Thoracic aorta (tissue), 2 donors: Measurements from ENCODE around the gene FOSB. TPM values are rescaled to one million over a fixed set of nuclear protein-coding genes. Genes with fewer than 3 reads are reported as not detected.

Experiments
- ATAC-seq: fragments of 150-250 bp; one replicate; pipeline ENCODE4 v1.8.0; 2017; ENCODE audit warnings: low read depth; ENCODE audit not compliant: insufficient number of reproducible peaks, low FRiP score
- DNase-seq: peaks from one replicate; pipeline ENCODE4 v3.0.0-alpha.2; 2020; ENCODE audit warnings: low spot score
- H3K27ac ChIP-seq, 2 donors: fragments of 200-600 bp; sonication (generic); 1 replicate in 1 of 2; 2 replicates in 1 of 2; pipeline ENCODE4 v1.5.1; 2016; ENCODE audit warnings: mild to moderate bottlenecking in 2 of 2, moderate library complexity in 2 of 2
- H3K27me3 ChIP-seq: fragments of 200-600 bp; sonication (generic); replicated peaks from 2 replicates; pipeline ENCODE4 v1.6.0; 2016; ENCODE audit warnings: mild to moderate bottlenecking; ENCODE audit not compliant: insufficient read depth
- H3K36me3 ChIP-seq: fragments of 200-600 bp; sonication (generic); one replicate; pipeline ENCODE4 v1.5.1; 2016
- H3K4me1 ChIP-seq, 2 donors: fragments of 200-600 bp; sonication (generic); 1 replicate in 1 of 2; 2 replicates in 1 of 2; pipeline versions ENCODE4 v1.5.1 to v1.6.0; 2016; ENCODE audit warnings: low read depth in 2 of 2, mild to moderate bottlenecking in 1 of 2; ENCODE audit not compliant: control insufficient read depth in 1 of 2
- H3K4me3 ChIP-seq: fragments of 200-600 bp; sonication (generic); 2 replicates; pipeline ENCODE4 v1.5.1; 2016; ENCODE audit warnings: mild to moderate bottlenecking
- H3K9me3 ChIP-seq: fragments of 200-600 bp; sonication (generic); 2 replicates; pipeline ENCODE4 v1.5.1; 2016
- CTCF ChIP-seq: fragments of 200-600 bp; sonication (generic); IDR thresholded peaks from one replicate; pipeline ENCODE4 v1.5.1; 2019; ENCODE audit warnings: antibody characterized with exemption
- total RNA-seq, 2 donors: library from RNA; depleted of rRNA; stranded (reverse); fragments of >200 nt; gene quantifications; one replicate each; pipeline versions ENCODE4 v1.1.0 to v1.2.3, GENCODE V29; 2016

FOSB gene
- total RNA-seq, 2 donors from 2014 or later: 126 to 587 TPM

GRCh38 chr19:45522010-45522941 is 54.5 kb downstream of the FOSB start:
- no peak for TF ChIP-seq CTCF
- no peaks in the 10 kb centered on the region for H3K27me3 ChIP-seq
- H3K9me3 ChIP-seq: no peaks in the 10 kb centered on the region
- ATAC-seq (no peak), DNase-seq (no peak)
- H3K4me1 ChIP-seq: peaks cover 3 to 37% of the 10 kb centered on the region in 2 donors
- peaks cover 74% of the 10 kb centered on the region for H3K36me3 ChIP-seq
- no peak overlapping the region for H3K27ac ChIP-seq
- H3K4me3 ChIP-seq: no peak overlapping the region

GRCh38 chr19:45523642-45524256 is 56.0 kb downstream of the FOSB start:
- DNase-seq (peak; percentile 50), ATAC-seq (peak; percentile 90)
- H3K27ac ChIP-seq: peak overlapping the region; percentile 63 to 68
- peak; percentile 89 for TF ChIP-seq CTCF
- H3K36me3 ChIP-seq: peaks cover 64% of the 10 kb centered on the region
- no peak overlapping the region for H3K4me3 ChIP-seq
- peaks cover 6 to 48% of the 10 kb centered on the region in 2 donors for H3K4me1 ChIP-seq
- no peaks in the 10 kb centered on the region for H3K9me3 ChIP-seq
- H3K27me3 ChIP-seq: no peaks in the 10 kb centered on the region

GRCh38 chr19:45524575-45525129 is 56.9 kb downstream of the FOSB start:
- Histone ChIP-seq H3K27ac (peak overlapping the region; percentile 66 to 68), H3K36me3 (peaks cover 64% of the 10 kb centered on the region), H3K27me3 (no peaks in the 10 kb centered on the region), H3K9me3 (no peaks in the 10 kb centered on the region), H3K4me3 (no peak overlapping the region), H3K4me1 (peaks cover 11 to 55% of the 10 kb centered on the region in 2 donors)
- TF ChIP-seq CTCF: no peak
- ATAC-seq: no peak
- DNase-seq: no peak

Other genes with a start within 250 kb of the FOSB start
- gene EXOC3L2, start 222.6 kb upstream of the FOSB start, total RNA-seq: 1 to 10 TPM; 2.2 to 2.4 TPM
- 10 to 100 TPM; 24.1 to 36.2 TPM for gene MARK4, start 216.7 kb upstream of the FOSB start, total RNA-seq
- 1 to 10 TPM in 1 of 2 donors, under 1 TPM in 1; 0.85 to 3.0 TPM for gene CKM, start 145.1 kb upstream of the FOSB start, total RNA-seq
- gene KLC3, start 127.2 kb upstream of the FOSB start, total RNA-seq: not detected
- gene ERCC2, start 97.4 kb upstream of the FOSB start, total RNA-seq: 10 to 100 TPM; 11.6 to 18.3 TPM
- gene PPP1R13L, start 62.9 kb upstream of the FOSB start, total RNA-seq: 100 to 1,000 TPM in 1 of 2 donors, 10 to 100 TPM in 1; 51.2 to 112 TPM
- gene POLR1G, start 61.4 kb upstream of the FOSB start, total RNA-seq: 1 to 10 TPM; 2.2 to 9.9 TPM
- 100 to 1,000 TPM in 1 of 2 donors, 10 to 100 TPM in 1; 99.8 to 224 TPM for gene ERCC1, start 44.1 kb upstream of the FOSB start, total RNA-seq
- gene RTN2, start 29.1 kb downstream of the FOSB start, total RNA-seq: 10 to 100 TPM; 16.0 to 22.6 TPM
- gene PPM1N, start 30.4 kb downstream of the FOSB start, total RNA-seq: 1 to 10 TPM; 3.5 to 6.6 TPM
- gene VASP, start 39.5 kb downstream of the FOSB start, total RNA-seq: 100 to 1,000 TPM; 208 to 287 TPM
- 10 to 100 TPM in 1 of 2 donors, 1 to 10 TPM in 1; 8.4 to 13.1 TPM for gene OPA3, start 116.8 kb downstream of the FOSB start, total RNA-seq
- 1 to 10 TPM; 5.1 to 6.6 TPM for gene GPR4, start 134.2 kb downstream of the FOSB start, total RNA-seq
- gene EML2, start 171.4 kb downstream of the FOSB start, total RNA-seq: 10 to 100 TPM; 21.7 to 34.8 TPM
- gene GIPR, start 200.2 kb downstream of the FOSB start, total RNA-seq: under 1 TPM in 1 of 2 donors, not detected in 1; 0.14 TPM
- 10 to 100 TPM; 65.7 to 70.1 TPM for gene SNRPD2, start 224.0 kb downstream of the FOSB start, total RNA-seq
- gene QPCTL, start 224.7 kb downstream of the FOSB start, total RNA-seq: 1 to 10 TPM; 4.6 to 8.8 TPM